Sigmoid colon (tissue), 4 donors: ENCODE results near the gene PTGIR.

Experiments
- CTCF ChIP-seq, 4 experiments: fragments of 450-650 bp in 3 of 4; fragments of 200-600 bp in 1 of 4; IDR thresholded peaks; one replicate each; pipeline ENCODE4 v1.5.1; 2016 to 2019; ENCODE audit warnings: antibody characterized with exemption in 4 of 4, mild to moderate bottlenecking in 3 of 4, moderate library complexity in 2 of 4
- EP300 ChIP-seq, 4 donors: sonication (generic); formaldehyde crosslinking; IDR thresholded peaks; one replicate each; pipeline ENCODE4 v1.6.1; 2017; ENCODE audit warnings: antibody characterized with exemption in 4 of 4
- POLR2A ChIP-seq, 2 donors: fragments of 450-650 bp; IDR thresholded peaks; one replicate each; pipeline ENCODE4 v1.6.1; 2016; ENCODE audit warnings: antibody characterized with exemption in 2 of 2, mild to moderate bottlenecking in 2 of 2, moderate library complexity in 2 of 2
- POLR2AphosphoS5 ChIP-seq, 4 donors: sonication (generic); formaldehyde crosslinking; IDR thresholded peaks; one replicate each; pipeline ENCODE4 v1.6.1; 2017; ENCODE audit warnings: antibody characterized with exemption in 4 of 4

GRCh38 chr19:46614114-46614722, 10.7 kb downstream of the PTGIR start:
- peak; percentile 67 to 92 (median 90) for TF ChIP-seq CTCF (IDR thresholded peaks at IDR 0.05)
- TF ChIP-seq POLR2A (IDR thresholded peaks at IDR 0.05) = no peak
- TF ChIP-seq EP300 (IDR thresholded peaks at IDR 0.05) = no peak
- no peak for TF ChIP-seq POLR2AphosphoS5 (IDR thresholded peaks at IDR 0.05)
